ENCODE data around the gene HNRNPA3.
"Not testable (repeated sequence)": the region's sequence is repeated elsewhere in the genome, so short reads cannot be mapped to it uniquely, and the experiment has no call there.

Gene HNRNPA3

GRCh38 chr2:177234267-177234666 lies 21.7 kb downstream of the HNRNPA3 start:
- DNase-seq (ENCODE audit: low read depth): no peak

DNA sequence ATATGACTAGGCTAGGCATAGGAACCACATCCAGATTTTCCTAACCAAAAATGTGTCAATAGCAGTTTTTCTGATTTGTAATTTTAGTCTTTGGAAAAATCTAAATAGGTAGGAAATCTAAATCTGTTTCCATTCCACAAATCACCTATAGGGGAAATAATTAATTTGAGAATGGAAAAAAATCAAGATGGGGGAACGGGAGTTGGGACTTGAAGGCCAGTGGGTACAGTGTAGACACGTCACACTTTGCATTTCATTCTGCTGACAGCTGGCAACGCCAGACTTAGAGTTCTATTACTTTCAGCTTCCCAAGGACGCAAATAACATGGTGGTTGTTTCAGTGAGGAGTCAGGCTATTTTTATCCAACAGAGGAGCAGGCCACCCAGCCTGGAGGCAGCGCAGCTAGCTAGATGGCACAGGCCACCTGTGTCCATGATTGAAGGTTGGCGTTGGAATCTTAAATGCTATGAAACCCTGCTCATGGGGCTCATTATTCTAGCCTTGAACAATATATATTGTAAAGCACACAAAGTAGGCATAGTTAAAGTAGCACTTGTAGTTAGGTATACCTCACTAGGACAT lies 23.4 kb downstream of the HNRNPA3 start:
- DNase-seq (ENCODE audit: low read depth): no peak

GRCh38 chr2:177237932-177238331 lies 25.3 kb downstream of the HNRNPA3 start:
- no peak for DNase-seq (ENCODE audit: low read depth)

GRCh38 chr2:177239053-177239452 lies 26.5 kb downstream of the HNRNPA3 start:
- DNase-seq (ENCODE audit: low read depth): no peak

- DNase-seq (ENCODE audit: low read depth): no peak
Measured at GRCh38 chr2:177239932-177240630, 27.5 kb downstream of the HNRNPA3 start.

GRCh38 chr2:177241711-177242120 lies 29.1 kb downstream of the HNRNPA3 start:
- DNase-seq (ENCODE audit: low read depth): no peak

GRCh38 chr2:177242121-177242987 lies 29.8 kb downstream of the HNRNPA3 start:
- DNase-seq (ENCODE audit: low read depth): no peak

DNA sequence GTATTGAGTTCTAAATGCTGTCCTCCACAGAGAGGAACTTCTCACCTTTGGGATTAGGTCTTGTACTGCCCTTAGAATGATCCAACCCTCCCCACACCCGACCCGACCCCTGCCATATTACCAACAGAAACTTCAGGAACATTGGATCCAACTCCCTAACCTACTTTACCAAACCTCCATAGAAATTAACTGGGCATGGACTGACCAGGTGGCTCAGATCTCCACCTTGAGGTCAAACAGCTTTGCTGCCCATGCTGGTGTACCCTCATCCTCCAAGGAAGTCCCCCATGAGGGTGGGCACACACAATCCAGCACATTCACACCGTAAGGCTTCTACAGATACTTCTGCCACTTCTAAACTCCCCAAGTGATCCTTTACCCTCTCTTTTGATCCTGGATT lies 30.5 kb downstream of the HNRNPA3 start:
- DNase-seq (ENCODE audit: low read depth): no peak

DNA sequence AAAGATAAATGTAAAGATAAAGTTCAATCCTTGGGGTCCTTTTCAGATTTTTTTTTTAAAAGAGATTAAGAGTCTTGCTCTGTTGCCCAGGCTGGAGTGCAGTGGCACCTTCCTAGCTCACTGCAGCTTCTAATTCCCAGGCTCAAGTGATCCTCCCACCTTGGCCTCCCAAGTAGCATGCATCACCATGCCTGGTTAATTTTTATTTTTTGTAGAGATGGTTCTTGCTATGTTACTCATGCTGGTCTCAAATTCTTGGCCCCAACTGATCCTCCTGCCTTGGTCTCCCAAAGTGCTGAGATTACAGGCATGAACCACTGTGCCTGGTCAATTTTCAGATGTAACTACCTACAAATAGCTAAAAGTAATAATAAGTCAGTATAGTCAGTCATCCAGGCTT lies 30.9 kb downstream of the HNRNPA3 start:
- DNase-seq (ENCODE audit: low read depth): no peak

DNA sequence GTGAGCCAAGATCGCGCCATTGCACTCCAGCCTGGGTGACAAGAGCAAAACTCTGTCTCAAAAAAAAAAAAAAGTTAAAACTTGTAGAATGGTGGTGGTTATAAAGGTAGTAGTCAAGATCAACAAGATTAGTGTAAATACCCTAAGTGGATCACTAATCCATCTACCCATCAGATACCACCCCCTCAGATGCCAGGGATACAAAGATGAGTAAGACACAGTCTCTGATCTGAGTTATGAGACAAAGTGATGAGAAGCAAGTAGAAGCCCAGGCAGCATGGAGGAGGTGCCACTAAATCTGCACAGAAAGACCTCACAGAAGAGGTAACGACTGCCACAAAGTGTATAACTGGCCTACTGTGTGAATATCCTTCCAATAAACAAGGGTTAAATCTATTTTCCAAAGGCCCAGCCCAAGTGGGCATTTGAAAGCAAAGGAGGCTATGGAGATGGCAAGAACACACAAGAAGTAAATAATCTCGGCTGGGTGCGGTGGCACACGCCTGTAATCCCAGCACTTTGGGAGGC lies 31.7 kb downstream of the HNRNPA3 start:
- DNase-seq (ENCODE audit: low read depth): no peak

- no peak for DNase-seq (ENCODE audit: low read depth)
Measured at GRCh38 chr2:177245010-177245422, 32.4 kb downstream of the HNRNPA3 start.

DNA sequence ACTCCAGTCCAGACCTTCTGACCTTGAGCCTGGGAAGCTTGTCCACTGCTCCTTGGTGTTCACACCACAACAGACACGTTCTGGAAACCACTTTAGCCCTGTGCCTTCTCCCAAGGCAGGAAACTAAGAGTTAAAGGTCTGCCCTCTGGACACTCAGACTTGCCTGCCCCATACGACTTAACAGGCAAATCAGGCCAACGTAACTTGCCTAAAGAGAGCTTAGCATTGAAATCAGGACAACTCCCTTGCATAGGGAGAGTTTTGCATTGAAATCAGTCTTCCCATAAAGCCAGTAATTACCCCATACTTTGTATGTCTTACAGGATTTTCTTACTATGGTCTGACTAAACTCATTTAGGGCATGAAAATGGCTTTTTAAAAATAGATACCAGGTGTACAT lies 33.4 kb downstream of the HNRNPA3 start:
- DNase-seq (ENCODE audit: low read depth): no peak

GRCh38 chr2:177246523-177247030 lies 34.0 kb downstream of the HNRNPA3 start:
- DNase-seq (ENCODE audit: low read depth): not testable (repeated sequence)

GRCh38 chr2:177247693-177248262 lies 35.2 kb downstream of the HNRNPA3 start:
- DNase-seq (ENCODE audit: low read depth): no peak

- no peak for DNase-seq (ENCODE audit: low read depth)
Measured at GRCh38 chr2:177249038-177249437, 36.4 kb downstream of the HNRNPA3 start.

GRCh38 chr2:177250461-177250860 lies 37.9 kb downstream of the HNRNPA3 start:
- DNase-seq (ENCODE audit: low read depth): no peak

GRCh38 chr2:177251165-177251542 lies 38.6 kb downstream of the HNRNPA3 start:
- no peak for DNase-seq (ENCODE audit: low read depth)

DNA sequence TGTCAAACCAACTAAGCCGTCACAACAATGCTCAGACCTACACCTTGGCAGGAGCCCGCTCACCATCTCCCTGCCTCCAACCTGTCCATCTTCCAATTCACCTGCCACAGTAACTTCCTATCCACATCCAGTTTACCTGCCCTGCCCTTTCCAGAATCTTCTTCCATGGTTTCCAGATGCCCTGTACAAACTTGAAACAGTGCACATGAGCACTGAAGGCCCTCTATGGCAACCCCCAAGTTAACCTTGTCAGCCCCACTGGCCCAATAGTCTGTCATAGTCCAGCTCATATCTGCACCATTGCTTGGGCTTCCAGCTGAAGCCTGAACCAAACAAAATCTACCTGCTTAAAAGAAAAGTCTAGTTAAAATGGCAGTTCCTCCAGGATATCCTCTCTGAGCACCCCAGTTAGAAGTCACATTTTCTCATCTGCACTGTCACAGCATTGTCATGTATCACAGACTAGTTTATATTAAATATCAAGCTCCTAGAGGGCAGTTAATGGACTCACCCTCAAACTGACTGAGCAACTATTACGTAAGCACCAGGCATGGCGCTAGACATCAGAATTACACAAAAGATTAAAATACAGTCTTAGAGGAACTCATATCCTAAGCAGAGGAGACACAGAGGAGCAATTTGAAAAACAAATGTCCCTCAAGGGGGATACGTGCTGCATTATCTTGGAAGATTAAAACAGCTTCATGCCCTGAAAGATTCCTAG lies 40.4 kb downstream of the HNRNPA3 start:
- DNase-seq (ENCODE audit: low read depth): no peak

DNA sequence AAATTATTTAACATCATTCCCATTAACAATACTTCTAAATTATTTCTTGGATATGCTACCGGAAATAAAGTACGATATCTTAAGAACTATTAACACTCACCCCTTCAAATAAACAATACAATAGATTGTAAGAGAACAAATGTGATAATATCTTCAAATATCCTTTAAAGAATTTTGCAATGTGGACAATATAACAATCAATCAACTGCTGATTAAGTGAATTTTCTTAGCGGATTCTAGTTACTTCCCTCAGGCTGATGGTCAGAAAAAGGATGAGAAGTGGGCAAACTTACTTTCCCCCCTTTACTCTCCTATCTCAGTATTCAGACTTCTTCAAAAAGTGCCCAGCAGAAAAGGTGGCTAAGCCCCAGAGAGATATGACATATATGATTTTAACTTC lies 41.1 kb downstream of the HNRNPA3 start:
- no peak for DNase-seq (ENCODE audit: low read depth)

GRCh38 chr2:177254433-177255226 lies 42.0 kb downstream of the HNRNPA3 start:
- DNase-seq (ENCODE audit: low read depth): no peak

DNA sequence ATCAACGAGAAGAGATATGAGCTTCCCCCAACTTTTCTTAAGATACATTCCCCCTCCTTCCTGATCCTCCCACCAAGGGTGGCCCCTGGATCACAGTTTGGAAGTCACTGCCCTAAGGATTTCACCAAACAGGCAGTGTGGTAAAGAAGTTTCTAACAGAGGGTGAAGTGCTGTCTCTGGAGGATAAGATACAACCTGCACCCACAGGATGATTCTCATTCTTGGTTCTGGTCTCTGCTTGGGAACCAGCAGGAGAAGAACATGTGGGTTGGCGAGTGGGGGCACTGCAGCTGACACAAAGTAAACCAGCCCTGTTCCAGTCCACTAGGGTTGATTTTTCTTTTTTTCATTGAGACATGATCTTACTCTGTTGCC lies 42.6 kb downstream of the HNRNPA3 start:
- no peak for DNase-seq (ENCODE audit: low read depth)
